ENCODE measurements around the gene SLC22A1.
"Not testable (repeated sequence)": the region's sequence is repeated elsewhere in the genome, so short reads cannot be mapped to it uniquely, and the experiment has no call there.

SLC22A1 gene

GRCh38 chr6:160124007-160124406 is 2.4 kb downstream of the SLC22A1 start:
- Histone ChIP-seq H2AFZ (ENCODE audit: low read depth) (no peak overlapping the region), H3K27me3 (ENCODE audit: insufficient read depth, low read depth) (no peaks in the 10 kb centered on the region), H3K27ac (no peak overlapping the region), H3K4me2 (no peak overlapping the region), H3K9ac (no peak overlapping the region), H3K36me3 (ENCODE audit: insufficient read depth) (no peaks in the 10 kb centered on the region), H3K4me3 (IDR thresholded peaks at IDR 0.05; ENCODE audit: insufficient read depth, low read depth, low read length) (no peak overlapping the region), H3K4me1 (ENCODE audit: low read depth, poor library complexity, severe bottlenecking) (no peaks in the 10 kb centered on the region), H3K79me2 (ENCODE audit: insufficient read depth, low read depth) (no peaks in the 10 kb centered on the region), H4K20me1 (ENCODE audit: insufficient read depth) (no peaks in the 10 kb centered on the region)
- no peak for TF ChIP-seq CTCF (conservative IDR thresholded peaks at IDR 0.05; ENCODE audit: low read depth, low read length)

GRCh38 chr6:160124605-160125004 is 3.0 kb downstream of the SLC22A1 start:
- no peak overlapping the region for H3K4me3 ChIP-seq (IDR thresholded peaks at IDR 0.05; ENCODE audit: insufficient read depth, low read depth, low read length)
- H2AFZ ChIP-seq (ENCODE audit: low read depth) = no peak overlapping the region
- H3K9ac ChIP-seq = no peak overlapping the region
- no peaks in the 10 kb centered on the region for H3K36me3 ChIP-seq (ENCODE audit: insufficient read depth)
- H4K20me1 ChIP-seq (ENCODE audit: insufficient read depth) = no peaks in the 10 kb centered on the region
- H3K27me3 ChIP-seq (ENCODE audit: insufficient read depth, low read depth) = no peaks in the 10 kb centered on the region
- H3K27ac ChIP-seq = no peak overlapping the region
- H3K4me2 ChIP-seq = no peak overlapping the region
- TF ChIP-seq CTCF (conservative IDR thresholded peaks at IDR 0.05; ENCODE audit: low read depth, low read length) = no peak
- H3K4me1 ChIP-seq (ENCODE audit: low read depth, poor library complexity, severe bottlenecking) = no peaks in the 10 kb centered on the region
- H3K79me2 ChIP-seq (ENCODE audit: insufficient read depth, low read depth) = no peaks in the 10 kb centered on the region

- not testable (repeated sequence) for H3K9ac ChIP-seq; H3K36me3 ChIP-seq (ENCODE audit: insufficient read depth); H3K79me2 ChIP-seq (ENCODE audit: insufficient read depth, low read depth); H3K4me3 ChIP-seq (IDR thresholded peaks at IDR 0.05; ENCODE audit: insufficient read depth, low read depth, low read length); H3K27ac ChIP-seq; H3K4me2 ChIP-seq; H3K4me1 ChIP-seq (ENCODE audit: low read depth, poor library complexity, severe bottlenecking); H3K27me3 ChIP-seq (ENCODE audit: insufficient read depth, low read depth); H2AFZ ChIP-seq (ENCODE audit: low read depth); H4K20me1 ChIP-seq (ENCODE audit: insufficient read depth)
Measured at GRCh38 chr6:160125105-160125504, 3.5 kb downstream of the SLC22A1 start.

GRCh38 chr6:160127270-160128124 is 5.9 kb downstream of the SLC22A1 start:
- Histone ChIP-seq H2AFZ (ENCODE audit: low read depth) (no peak overlapping the region), H3K4me2 (no peak overlapping the region), H4K20me1 (ENCODE audit: insufficient read depth) (no peaks in the 10 kb centered on the region), H3K79me2 (ENCODE audit: insufficient read depth, low read depth) (no peaks in the 10 kb centered on the region), H3K36me3 (ENCODE audit: insufficient read depth) (no peaks in the 10 kb centered on the region), H3K4me1 (ENCODE audit: low read depth, poor library complexity, severe bottlenecking) (no peaks in the 10 kb centered on the region), H3K27ac (no peak overlapping the region), H3K4me3 (IDR thresholded peaks at IDR 0.05; ENCODE audit: insufficient read depth, low read depth, low read length) (no peak overlapping the region), H3K9ac (no peak overlapping the region), H3K27me3 (ENCODE audit: insufficient read depth, low read depth) (no peaks in the 10 kb centered on the region)
- TF ChIP-seq CTCF (conservative IDR thresholded peaks at IDR 0.05; ENCODE audit: low read depth, low read length) = no peak

GRCh38 chr6:160128125-160128683 is 6.6 kb downstream of the SLC22A1 start:
- Histone ChIP-seq H3K27me3 (ENCODE audit: insufficient read depth, low read depth) (no peaks in the 10 kb centered on the region), H3K4me1 (ENCODE audit: low read depth, poor library complexity, severe bottlenecking) (no peaks in the 10 kb centered on the region), H3K79me2 (ENCODE audit: insufficient read depth, low read depth) (no peaks in the 10 kb centered on the region), H2AFZ (ENCODE audit: low read depth) (no peak overlapping the region), H3K4me3 (IDR thresholded peaks at IDR 0.05; ENCODE audit: insufficient read depth, low read depth, low read length) (no peak overlapping the region), H3K4me2 (no peak overlapping the region), H3K27ac (no peak overlapping the region), H3K36me3 (ENCODE audit: insufficient read depth) (no peaks in the 10 kb centered on the region), H3K9ac (no peak overlapping the region), H4K20me1 (ENCODE audit: insufficient read depth) (no peaks in the 10 kb centered on the region)
- TF ChIP-seq CTCF (conservative IDR thresholded peaks at IDR 0.05; ENCODE audit: low read depth, low read length) = no peak
